SHP77 treated with DMSO at 0.1 percent for 48 hours (cell line): ENCODE data around the gene RAB3IL1.
"Not testable (repeated sequence)": the region's sequence is repeated elsewhere in the genome, so short reads cannot be mapped to it uniquely, and the experiment has no call there.

Experiments
- DNase-seq: peaks from one replicate; lab custom pipeline; 2025; lab: John Stamatoyannopoulos, UW

RAB3IL1 gene

GRCh38 chr11:61917334-61918109, at the start of gene RAB3IL1:
TSS of gene RAB3IL1 (minus strand) at chr11:61917566. CDS start at chr11:61917367, 199 bp downstream.
- no peak for DNase-seq

DNA sequence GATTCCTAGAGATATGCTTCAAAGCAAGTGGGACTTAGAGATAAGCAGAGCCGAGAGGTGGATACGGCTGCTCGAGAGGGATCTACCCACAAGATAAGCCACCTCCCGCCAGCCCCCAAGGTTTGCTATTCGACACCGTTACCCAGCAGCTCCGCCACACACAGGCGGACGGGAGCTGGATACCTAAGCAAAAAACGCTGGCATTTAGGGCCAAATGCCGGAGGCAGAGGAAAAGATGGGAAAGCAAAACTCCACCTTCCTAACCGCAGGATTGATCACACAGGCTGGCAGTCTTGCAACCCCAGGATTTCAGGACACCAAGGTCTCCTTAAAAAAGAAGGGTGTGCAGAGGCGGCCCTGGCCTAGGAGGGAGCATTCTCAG, 49.4 kb upstream of the RAB3IL1 start:
- no peak for DNase-seq

GRCh38 chr11:61964666-61965271, 47.4 kb upstream of the RAB3IL1 start:
- not testable (repeated sequence) for DNase-seq

DNA sequence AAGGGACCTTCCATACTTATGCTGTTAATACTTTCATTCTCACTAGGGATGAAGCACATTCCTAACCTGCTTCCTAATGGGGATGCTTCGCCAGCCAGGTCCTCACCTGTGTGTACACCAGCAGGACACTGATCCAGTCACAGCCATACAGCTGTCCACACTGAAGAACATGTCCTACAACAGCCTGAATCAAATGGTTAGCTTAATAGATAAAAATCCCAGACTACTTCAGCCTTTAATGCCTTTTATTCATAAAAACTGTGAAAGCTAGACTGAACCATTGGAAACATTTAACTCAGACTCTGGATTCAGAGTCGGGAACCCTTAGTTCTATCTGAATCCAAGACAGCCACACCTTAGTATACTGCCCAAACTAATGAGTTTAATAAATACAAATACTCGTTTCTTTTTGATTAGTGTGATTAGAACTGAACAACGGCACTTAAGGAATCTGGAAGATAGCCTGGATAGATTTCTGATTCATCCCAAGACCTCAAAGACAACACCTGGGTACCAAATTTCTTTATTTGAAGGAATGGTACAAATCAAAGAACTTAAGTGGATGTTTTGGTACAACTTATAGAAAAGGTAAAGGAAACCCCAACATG, 46.8 kb upstream of the RAB3IL1 start:
- DNase-seq: no peak

DNA sequence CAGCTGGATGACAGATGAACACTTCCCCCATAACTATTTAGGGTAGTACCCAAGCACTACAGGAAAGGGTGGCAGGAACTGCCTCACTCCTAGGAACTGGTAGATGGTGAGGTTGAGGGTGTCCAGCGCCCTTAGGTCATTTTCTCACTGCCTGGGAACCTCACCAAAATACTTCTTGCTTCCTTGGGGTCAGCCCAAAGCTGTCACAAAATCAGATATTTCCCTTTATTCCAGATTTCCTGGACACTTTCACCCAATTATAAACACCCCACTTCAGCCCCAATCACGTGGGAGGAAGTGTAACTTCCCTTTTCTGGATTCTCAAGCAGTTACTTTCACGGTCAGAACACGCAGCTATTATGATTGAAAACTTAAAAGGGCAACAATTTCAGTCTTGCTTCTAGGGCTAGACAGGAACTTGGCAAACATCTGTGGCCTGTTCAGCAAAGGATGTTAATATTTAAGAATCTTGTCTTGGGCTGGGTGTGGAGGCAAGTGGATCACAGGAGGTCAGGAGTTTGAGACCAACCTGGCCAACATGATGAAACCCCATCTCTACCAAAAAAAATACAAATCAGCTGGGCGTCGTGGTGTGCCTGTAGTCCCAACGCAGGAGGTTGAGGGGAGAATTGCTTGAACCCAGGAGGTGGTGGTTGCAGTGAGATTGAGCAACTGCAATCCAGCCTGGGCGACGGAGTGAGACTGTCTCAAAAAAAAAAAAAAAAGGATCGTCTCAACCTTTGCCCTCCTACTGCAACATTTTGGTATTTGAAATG, 46.1 kb upstream of the RAB3IL1 start:
- DNase-seq: no peak

DNA sequence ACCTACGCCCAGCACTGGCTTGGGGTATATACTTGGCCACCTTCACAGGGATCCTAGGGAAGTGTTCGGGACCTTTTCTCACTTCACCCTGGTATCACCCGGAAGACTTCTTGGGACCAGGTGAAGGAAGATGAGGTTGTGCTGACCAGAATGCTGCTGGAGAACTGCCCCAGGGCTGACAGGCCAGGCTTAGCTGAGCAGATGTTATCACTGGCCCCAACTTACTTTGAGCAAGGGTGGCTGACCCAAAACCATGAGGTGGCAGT, 45.6 kb upstream of the RAB3IL1 start:
- DNase-seq: no peak

DNA sequence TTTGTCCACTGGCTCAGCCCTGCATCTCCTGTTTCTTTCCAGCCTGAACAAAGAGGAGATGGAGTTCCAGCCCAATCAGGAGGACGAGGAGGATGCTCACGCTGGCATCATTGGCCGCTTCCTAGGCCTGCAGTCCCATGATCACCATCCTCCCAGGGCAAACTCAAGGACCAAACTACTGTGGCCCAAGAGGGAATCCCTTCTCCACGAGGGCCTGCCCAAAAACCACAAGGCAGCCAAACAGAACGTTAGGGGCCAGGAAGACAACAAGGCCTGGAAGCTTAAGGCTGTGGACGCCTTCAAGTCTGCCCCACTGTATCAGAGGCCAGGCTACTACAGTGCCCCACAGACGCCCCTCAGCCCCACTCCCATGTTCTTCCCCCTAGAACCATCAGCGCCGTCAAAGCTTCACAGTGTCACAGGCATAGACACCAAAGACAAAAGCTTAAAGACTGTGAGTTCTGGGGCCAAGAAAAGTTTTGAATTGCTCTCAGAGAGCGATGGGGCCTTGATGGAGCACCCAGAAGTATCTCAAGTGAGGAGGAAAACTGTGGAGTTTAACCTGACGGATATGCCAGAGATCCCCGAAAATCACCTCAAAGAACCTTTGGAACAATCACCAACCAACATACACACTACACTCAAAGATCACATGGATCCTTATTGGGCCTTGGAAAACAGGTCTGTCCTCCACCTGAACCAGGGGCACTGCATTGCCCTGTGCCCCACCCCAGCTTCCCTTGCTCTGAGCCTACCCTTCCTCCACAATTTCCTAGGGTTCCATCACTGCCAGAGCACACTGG, 45.0 kb upstream of the RAB3IL1 start:
- DNase-seq: no peak

DNA sequence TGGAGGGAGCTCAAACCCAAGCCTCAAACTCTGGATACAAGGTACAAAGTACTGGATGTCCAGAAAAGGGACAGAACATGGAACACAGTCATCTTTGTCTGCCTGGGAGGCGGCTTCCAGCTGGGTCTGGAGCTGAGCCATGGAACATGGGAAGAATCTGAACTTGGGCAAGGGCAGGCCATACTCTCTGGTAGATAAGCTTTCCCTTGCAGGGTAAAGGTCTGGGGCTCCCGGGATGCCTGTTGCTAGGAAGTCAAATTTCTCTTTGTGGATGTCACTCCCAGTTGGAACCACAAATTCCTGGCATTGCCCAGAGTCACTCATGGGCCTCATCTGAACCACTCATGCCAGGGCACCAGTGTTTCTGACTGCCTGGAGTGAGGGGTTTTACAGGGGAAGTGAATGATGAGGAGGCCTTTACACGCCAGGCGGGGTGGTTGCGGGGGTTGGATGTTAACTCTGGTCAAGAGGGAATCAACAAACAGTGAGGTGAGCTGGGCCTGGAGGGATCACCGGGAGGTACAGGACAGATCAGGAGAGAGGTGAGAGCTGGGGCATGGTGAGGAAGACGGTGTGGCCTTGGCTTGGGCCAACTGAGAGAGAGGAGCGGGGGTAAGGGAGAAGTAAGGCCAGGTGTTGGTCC, 44.3 kb upstream of the RAB3IL1 start:
- no peak for DNase-seq

DNA sequence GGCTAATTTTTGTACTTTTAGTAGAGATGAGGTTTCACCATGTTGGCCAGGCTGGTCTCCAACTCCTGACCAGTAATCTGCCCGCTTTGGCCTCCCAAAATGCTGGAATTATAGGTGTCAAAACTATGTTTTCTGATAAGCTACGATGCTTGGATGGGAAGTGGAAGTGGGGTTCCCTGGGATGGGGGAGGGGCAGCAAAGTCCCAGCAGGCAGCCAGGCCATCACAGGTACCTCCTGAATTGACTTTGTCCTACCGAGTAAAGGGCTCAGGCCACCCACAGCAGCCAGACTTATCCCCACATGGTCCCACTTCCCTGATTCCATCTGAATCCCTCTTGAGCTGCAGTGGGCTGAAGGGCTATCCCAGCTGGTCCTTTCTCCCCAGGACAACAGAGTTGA, 43.2 kb upstream of the RAB3IL1 start:
- DNase-seq: no peak

DNA sequence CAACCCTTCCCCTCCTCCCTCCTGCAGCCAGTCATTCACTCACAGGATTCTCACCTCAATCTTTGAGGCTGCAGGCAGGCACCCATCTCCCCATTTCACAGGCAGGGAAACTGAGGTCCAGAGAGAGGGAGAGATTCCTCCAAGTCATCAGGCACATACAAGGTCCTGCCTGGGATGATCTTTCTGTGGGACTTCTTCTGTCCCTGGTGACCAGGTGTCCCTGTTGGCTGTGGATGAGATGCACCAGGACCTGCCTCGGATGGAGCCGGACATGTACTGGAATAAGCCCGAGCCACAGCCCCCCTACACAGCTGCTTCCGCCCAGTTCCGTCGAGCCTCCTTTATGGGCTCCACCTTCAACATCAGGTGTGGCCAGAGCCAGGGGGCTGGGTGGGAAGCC, 42.3 kb upstream of the RAB3IL1 start:
- DNase-seq: no peak

GRCh38 chr11:61959114-61959513, 41.7 kb upstream of the RAB3IL1 start:
- DNase-seq: no peak

GRCh38 chr11:61958590-61958989, 41.2 kb upstream of the RAB3IL1 start:
- DNase-seq: no peak

DNA sequence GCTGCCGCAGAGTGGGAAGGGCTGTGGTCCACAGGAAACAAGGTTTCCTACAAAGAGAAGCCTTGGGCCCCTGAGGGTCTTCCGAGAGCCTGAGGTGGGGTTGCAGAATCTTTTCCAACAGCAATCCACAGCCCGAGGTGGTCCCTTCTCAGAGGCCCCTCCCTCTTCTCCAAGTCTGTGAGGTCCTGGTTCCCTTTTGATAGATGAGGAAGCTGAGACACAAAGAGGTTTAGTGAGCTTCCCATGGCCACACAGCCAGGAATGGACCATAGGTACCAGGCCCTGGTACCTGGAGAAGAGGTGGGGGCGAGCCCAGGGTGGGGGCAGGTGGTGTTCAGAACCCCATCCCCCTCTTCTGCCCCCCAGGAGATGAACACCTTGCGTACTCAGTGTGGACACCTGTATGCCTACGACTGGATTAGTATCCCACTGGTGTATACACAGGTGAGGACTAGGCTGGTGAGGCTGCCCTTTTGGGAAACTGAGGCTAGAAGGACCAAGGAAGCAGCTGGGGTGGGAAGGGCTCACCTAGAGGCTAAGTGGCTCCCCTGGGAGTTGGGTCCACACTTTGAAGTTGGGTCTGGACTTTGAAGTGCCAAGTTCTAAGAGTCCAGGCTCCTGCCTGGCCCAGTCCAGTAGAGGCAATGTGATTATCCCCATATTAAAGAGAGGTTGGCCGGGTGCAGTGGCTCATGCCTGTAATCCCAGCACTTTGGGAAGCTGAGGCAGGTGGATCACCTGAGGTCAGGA, 39.8 kb upstream of the RAB3IL1 start:
- DNase-seq: no peak

- no peak for DNase-seq
Observed at GRCh38 chr11:61956191-61957020, 39.0 kb upstream of the RAB3IL1 start.

DNA sequence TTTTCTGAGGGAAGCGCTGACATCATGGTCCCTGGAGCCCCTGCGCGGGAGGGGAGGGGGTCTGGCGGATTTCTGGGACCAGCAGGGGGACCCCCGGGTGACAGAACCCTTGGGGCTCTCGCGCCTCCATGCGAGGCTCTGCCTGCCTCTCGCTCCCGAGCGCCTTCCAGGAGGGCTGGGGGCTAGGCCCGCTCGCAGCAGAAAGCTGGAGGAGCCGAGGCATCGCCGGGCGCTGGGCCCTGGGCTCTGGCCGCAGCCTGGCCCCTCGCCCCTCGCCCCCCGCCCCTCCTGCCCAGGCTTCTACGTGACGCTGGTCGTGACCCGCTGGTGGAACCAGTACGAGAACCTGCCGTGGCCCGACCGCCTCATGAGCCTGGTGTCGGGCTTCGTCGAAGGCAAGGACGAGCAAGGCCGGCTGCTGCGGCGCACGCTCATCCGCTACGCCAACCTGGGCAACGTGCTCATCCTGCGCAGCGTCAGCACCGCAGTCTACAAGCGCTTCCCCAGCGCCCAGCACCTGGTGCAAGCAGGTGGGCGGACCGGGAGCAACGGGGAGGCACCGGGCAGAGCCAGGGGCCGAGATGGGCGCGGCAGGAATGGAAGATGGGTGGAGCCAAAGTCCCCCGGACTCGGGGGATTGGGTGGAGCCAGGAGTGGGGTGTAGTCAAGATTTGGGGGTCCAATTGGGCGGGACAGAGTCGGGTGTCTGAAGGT, 38.2 kb upstream of the RAB3IL1 start:
- DNase-seq: no peak

DNA sequence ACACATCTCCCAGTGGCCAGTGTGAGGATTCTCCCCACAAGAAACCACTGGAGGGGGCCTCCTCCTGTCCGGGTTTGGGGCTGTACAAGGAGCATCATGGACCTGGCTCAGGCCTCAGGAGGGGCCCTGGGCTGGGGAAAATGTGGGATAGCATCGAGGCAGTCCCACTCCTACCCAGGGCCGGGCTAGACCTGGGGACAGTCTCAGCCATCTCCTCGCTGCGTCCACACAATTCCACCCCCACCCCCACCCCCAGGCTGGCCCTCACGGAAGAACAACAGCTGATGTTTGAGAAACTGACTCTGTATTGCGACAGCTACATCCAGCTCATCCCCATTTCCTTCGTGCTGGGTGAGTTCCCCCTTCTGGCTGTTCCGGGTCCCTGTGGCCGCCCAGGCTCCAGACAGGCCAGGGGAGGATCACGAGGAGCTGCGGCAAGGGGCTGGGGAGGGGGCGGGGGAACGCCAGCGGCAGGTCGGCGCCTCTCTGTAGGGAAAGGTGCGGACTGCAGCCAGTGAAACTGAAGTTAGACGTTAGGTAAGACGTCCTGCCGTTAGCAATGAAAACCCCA, 37.6 kb upstream of the RAB3IL1 start:
- no peak for DNase-seq

DNA sequence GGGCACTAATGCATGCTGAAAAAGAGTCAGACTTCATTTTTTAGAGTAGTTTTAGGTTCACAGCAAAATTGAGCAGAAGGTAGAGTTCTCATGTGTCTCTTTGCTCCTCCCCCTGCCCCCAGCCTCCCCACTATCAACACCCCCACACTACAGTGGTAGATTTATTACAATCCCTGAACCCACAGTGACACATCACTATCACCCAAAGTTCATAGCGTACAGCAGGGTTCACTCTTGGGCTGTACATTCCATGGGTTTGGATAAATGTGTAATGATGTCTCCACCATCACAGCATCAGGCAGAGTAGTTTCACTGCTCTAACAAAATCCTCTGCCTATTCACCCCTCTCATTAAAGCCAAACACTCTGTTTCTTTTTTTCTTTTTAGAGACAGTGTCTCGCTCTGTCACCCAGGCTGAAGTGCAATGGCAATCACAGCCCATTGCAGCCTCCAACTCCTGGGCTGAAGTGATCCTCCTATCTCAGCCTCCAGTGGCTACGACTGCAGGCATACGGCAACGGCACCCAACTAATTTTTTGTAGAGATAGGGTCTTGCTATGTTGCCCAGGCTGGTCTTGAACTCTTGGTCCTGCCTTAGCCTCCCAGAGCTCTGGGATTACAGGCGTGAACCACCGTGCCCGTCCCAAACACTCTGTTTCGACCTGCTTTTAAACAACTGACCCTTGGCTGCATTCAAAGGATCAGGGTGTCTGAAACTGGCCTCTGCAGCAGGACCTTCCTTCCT, 36.9 kb upstream of the RAB3IL1 start:
- no peak for DNase-seq

GRCh38 chr11:61953632-61954031, 36.3 kb upstream of the RAB3IL1 start:
- DNase-seq: not testable (repeated sequence)
